GM10266 (cell line): ENCODE measurements around the gene UBN2.
A peak's percentile ranks its signal among the peaks of the same experiment; 100 is the strongest.
"Not testable (repeated sequence)": the region's sequence is repeated elsewhere in the genome, so short reads cannot be mapped to it uniquely, and the experiment has no call there.

Source experiments
- DNase-seq: peaks from one replicate; pipeline ENCODE4 v3.0.0; 2012; ENCODE audit errors: extremely low spot score
- CTCF ChIP-seq: IDR thresholded peaks from 2 replicates; pipeline ENCODE4 v1.5.1; 2012; ENCODE audit warnings: mild to moderate bottlenecking, low read depth; ENCODE audit not compliant: control insufficient read depth, insufficient read depth; ENCODE audit errors: missing control alignments

The UBN2 gene

GRCh38 chr7:139330333-139331030 lies 99.4 kb downstream of the UBN2 start:
- DNase-seq: no peak
- TF ChIP-seq CTCF: no peak

- no peak for TF ChIP-seq CTCF
- DNase-seq: no peak
Observed at GRCh38 chr7:139332697-139333359, 101.8 kb downstream of the UBN2 start.

- DNase-seq: not testable (repeated sequence)
Observed at GRCh38 chr7:139333443-139333842, 102.4 kb downstream of the UBN2 start.

- TF ChIP-seq CTCF: no peak
- no peak for DNase-seq
Observed at GRCh38 chr7:139334399-139335150, 103.5 kb downstream of the UBN2 start.

GRCh38 chr7:139339025-139339424 lies 108.0 kb downstream of the UBN2 start:
- DNase-seq: no peak
- TF ChIP-seq CTCF: no peak

GRCh38 chr7:139339698-139340036 lies 108.6 kb downstream of the UBN2 start:
- DNase-seq: no peak
- no peak for TF ChIP-seq CTCF

- peak; percentile 88 for DNase-seq
- TF ChIP-seq CTCF: peak; percentile 78
Observed at GRCh38 chr7:139340037-139340807, 109.2 kb downstream of the UBN2 start.
